Measurements from ENCODE around the gene SEC63.
"Not testable (repeated sequence)": the region's sequence is repeated elsewhere in the genome, so short reads cannot be mapped to it uniquely, and the experiment has no call there.

SEC63 gene

GRCh38 chr6:107941199-107941598 lies 16.8 kb downstream of the SEC63 start:
- no peak overlapping the region for H3K4me3 ChIP-seq (ENCODE audit: low read depth, low read length)
- DNase-seq (ENCODE audit: low read depth) = no peak
- no peak for TF ChIP-seq CTCF (conservative IDR thresholded peaks at IDR 0.05; ENCODE audit: low read depth, low read length)

DNA sequence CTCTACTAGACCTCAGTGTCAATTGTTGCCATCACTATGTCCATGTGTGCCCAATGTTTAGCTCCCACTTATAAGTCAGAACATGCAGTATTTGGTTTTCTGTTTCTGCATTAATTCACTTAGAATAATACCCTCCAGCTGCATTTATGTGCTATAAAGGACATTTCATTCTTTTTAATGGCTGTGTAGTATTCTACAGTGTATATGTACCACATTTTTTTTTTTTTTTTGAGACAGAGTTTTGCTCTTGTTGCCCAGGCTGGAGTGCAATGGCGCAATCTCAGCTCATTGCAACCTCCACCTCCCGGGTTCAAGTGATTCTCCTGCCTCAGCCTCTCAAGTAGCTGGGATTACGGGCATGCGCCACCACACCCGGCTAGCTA lies 21.1 kb downstream of the SEC63 start:
- not testable (repeated sequence) for H3K4me3 ChIP-seq (ENCODE audit: low read depth, low read length); DNase-seq (ENCODE audit: low read depth)

GRCh38 chr6:107936162-107936909 lies 21.7 kb downstream of the SEC63 start:
- TF ChIP-seq CTCF (conservative IDR thresholded peaks at IDR 0.05; ENCODE audit: low read depth, low read length) = no peak
- no peak overlapping the region for H3K4me3 ChIP-seq (ENCODE audit: low read depth, low read length)
- DNase-seq (ENCODE audit: low read depth) = no peak

GRCh38 chr6:107934229-107934628 lies 23.8 kb downstream of the SEC63 start:
- not testable (repeated sequence) for H3K4me3 ChIP-seq (ENCODE audit: low read depth, low read length); DNase-seq (ENCODE audit: low read depth)

GRCh38 chr6:107932580-107932979 lies 25.4 kb downstream of the SEC63 start:
- no peak overlapping the region for H3K4me3 ChIP-seq (ENCODE audit: low read depth, low read length)
- no peak for TF ChIP-seq CTCF (conservative IDR thresholded peaks at IDR 0.05; ENCODE audit: low read depth, low read length)
- DNase-seq (ENCODE audit: low read depth) = no peak

GRCh38 chr6:107931894-107932293 lies 26.1 kb downstream of the SEC63 start:
- no peak overlapping the region for H3K4me3 ChIP-seq (ENCODE audit: low read depth, low read length)
- no peak for DNase-seq (ENCODE audit: low read depth)
- TF ChIP-seq CTCF (conservative IDR thresholded peaks at IDR 0.05; ENCODE audit: low read depth, low read length) = no peak

DNA sequence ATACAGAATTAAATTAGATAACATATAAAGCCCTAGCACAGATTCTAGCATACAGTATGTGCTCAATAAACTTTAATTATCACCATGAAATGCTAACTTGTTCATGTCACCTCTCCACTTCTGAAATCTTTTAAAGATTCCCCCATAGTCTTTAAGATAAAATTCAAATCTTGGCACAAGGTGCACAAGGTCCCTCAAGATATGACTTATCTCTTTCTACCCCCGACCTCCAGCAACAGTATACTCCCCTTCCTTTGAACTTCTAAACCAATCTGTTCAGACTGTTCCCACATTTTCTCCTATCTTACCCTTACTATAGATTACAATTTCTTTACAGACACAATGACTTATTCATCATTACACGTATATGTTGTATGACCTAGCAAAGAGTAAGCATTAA lies 29.0 kb downstream of the SEC63 start:
- no peak overlapping the region for H3K4me3 ChIP-seq (ENCODE audit: low read depth, low read length)
- no peak for TF ChIP-seq CTCF (conservative IDR thresholded peaks at IDR 0.05; ENCODE audit: low read depth, low read length)
- DNase-seq (ENCODE audit: low read depth) = no peak

DNA sequence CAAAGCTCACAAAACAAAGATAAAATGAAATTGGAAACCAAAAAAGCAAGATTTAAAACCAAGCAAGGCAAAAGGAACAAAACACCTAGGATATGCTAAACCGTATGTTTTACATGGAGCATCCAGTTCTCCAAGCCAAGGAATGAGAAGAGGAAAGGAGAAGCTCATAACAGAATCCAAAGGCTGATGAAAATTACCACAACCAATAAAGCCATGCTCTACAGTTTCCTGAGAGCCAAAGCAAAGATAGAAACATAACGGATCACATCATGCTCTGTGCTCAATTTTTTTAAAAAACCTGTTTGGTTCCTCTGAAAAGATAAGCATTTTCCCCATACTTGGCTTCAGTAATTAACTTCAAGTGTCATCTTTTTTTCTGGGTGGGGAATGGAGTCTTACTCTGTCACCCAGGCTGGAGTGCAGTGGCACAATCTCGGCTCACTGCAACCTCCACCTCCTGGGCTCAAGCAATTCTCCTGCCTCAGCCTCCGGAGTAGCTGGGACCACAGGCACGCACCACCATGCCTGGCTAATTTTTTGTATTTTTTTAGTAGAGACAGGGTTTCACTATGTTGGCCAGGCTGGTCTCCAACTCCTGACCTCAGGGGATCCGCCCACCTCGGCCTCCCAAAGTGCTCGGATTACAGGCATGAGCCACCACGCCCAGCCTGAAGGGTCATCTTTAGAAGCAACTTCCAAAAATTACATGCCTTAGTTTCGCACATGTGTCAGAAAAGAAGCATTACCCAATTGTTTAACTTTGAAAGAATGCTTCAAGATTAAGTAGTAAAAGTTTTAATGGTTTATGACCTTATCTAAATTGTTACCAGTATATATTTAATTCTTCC lies 31.1 kb downstream of the SEC63 start:
- DNase-seq (ENCODE audit: low read depth); H3K4me3 ChIP-seq (ENCODE audit: low read depth, low read length): not testable (repeated sequence)
